GM18517 (cell line): ENCODE data around the gene RETREG2.
"Not testable (repeated sequence)": the region's sequence is repeated elsewhere in the genome, so short reads cannot be mapped to it uniquely, and the experiment has no call there.

Experiments
- ATAC-seq: cut with Tn5 transposase; IDR thresholded peaks from one replicate; pipeline ENCODE4 v1.9.1; 2021; ENCODE audit warnings: mild to moderate bottlenecking, moderate library complexity; ENCODE audit not compliant: unreplicated experiment

RETREG2 gene

DNA sequence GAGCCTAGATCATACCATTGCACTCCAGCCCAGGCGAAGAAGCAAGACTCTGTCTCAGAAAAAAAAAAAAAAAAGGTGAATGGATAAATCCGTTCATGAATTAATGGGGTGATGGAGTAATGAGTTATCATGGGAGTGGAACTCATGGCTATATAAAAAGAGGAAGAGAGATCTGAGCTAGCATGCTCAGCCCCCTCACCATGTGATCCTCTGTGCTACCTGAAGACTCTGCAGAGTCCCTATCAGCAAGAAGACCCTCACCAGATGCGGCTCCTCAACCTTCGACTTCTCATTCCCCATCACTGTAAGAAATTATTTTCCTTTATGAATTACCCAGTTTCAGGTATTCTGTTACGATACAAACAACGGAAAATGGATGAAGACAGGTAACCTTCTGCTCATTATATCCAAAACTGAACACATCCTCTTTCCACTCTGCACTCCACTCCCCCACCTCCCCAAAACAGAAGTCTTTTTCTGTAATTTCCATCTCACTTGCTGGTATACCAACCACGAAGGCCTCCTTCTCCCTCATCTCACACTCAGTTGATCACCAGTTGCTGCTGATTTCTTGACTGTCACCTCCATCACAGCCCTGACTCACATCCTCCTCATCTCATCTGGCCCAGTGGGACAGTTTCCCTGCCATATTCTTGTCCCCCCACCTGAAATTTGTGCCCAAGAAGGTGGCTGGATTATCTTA lies 8.8 kb downstream of the RETREG2 start:
- no peak for ATAC-seq

- ATAC-seq = no peak
Measured at GRCh38 chr2:219197388-219197787, 19.3 kb downstream of the RETREG2 start.

GRCh38 chr2:219198974-219199373 lies 20.9 kb downstream of the RETREG2 start:
- no peak for ATAC-seq

DNA sequence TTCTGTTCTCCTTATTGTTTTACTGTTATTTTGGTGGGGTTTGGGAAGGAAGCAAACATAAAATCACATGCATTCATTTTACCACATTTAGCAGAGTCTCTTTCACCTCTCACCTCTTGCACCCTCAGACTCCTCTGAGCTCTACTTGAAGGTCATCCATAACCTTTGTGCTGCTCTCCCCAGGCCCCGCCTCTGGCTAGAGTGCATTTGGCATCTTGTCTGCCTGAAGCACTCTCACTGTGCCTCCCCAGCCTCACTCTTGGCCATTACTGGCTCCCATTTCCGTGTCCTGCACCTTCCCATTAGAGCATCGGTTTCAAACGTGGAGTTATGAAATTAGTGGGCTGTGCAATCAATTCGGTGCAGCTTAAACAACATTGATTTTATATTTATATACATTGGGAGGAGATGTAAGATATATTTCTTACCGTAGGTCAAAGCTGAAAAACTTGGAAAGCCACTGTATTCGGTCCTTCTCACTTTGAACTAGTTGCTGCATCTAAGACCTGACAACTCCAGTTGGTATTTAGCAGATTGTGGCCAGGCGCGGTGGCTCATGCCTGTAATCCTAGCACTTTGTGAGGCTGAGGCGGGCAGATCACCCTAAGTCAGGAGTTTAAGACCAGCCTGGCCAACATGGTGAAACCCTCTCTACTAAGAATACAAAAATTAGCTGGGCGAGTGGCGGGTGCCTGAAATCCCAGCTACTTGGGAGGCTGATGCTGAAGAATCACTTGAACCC lies 21.6 kb downstream of the RETREG2 start:
- ATAC-seq = no peak

GRCh38 chr2:219200502-219201326 lies 22.6 kb downstream of the RETREG2 start:
- not testable (repeated sequence) for ATAC-seq

- ATAC-seq = not testable (repeated sequence)
Measured at GRCh38 chr2:219201331-219201730, 23.3 kb downstream of the RETREG2 start.

DNA sequence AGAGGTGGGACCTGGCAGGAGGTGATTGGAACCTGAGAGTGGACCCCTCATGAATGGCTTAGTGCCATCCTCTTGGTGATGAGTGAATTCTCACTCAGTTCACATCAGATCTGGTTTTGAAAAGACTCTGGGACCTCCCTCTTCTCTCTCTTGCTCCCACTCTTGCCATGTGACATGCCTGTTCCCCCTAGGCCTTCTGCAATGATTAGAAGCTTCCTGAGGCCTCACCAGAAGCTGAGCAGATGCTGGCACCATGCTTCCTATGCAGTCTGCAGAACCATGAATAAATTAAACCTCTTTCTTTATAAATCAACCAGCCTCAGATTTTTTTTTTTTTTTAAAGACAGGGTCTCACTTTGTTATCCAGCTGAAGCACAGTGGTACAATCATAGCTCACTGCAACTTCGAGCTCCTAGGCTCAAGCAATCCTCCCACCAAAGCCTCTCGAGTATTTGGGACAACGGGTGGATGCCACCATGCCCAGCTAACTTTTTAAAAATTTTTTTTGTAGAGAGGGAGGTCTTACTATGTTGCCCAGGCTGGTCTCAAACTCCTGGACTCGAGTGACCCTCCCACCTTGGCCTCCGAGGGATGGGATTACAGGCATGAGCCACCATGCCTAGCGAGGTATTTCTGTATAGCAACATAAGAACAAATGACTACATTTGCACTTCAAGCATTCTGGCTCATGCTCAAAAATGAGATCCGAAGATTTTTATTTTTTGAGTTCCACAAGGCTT lies 26.5 kb downstream of the RETREG2 start:
- no peak for ATAC-seq

- no peak for ATAC-seq
Measured at GRCh38 chr2:219205165-219205538, 27.1 kb downstream of the RETREG2 start.

GRCh38 chr2:219205981-219206327 lies 27.9 kb downstream of the RETREG2 start:
- ATAC-seq = no peak

GRCh38 chr2:219206328-219207133 lies 28.5 kb downstream of the RETREG2 start, which contains the start of gene ZFAND2B:
TSS of gene ZFAND2B (plus strand) at chr2:219206782. CDS start at chr2:219206988, 206 bp downstream.
- peak; percentile 89 for ATAC-seq

DNA sequence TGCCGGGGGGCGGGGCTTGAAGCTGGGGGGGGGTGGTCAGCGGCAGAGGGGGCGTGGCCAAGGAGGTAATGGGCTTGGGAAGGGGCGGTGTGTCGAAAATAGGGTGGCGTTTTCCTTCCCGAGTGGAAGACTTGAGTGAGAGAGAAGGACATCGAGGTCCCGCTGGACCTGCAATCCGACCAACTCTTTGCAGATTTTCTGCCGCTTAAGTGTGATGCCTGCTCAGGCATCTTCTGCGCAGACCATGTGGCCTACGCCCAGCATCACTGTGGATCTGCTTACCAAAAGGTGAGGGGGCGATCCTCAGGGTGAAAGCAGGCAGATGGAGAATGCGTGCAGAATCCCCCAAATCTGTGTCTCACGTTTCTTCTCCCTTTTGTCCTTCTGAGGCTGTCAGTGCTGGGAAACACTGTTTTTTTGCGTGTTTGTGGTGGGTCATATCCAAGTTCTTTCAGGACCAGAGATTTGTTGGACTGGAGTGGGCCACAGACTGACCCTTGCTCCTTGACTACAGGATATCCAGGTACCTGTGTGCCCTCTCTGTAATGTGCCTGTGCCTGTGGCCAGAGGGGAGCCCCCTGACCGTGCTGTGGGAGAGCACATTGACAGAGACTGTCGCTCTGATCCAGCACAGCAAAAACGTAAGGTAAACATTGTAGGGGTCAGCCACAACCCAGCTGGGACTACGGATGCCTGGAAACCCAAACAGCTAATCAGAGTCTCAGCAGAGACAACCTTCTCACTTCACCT lies 29.2 kb downstream of the RETREG2 start:
- no peak for ATAC-seq

GRCh38 chr2:219207884-219208740 lies 30.0 kb downstream of the RETREG2 start:
- ATAC-seq = no peak

DNA sequence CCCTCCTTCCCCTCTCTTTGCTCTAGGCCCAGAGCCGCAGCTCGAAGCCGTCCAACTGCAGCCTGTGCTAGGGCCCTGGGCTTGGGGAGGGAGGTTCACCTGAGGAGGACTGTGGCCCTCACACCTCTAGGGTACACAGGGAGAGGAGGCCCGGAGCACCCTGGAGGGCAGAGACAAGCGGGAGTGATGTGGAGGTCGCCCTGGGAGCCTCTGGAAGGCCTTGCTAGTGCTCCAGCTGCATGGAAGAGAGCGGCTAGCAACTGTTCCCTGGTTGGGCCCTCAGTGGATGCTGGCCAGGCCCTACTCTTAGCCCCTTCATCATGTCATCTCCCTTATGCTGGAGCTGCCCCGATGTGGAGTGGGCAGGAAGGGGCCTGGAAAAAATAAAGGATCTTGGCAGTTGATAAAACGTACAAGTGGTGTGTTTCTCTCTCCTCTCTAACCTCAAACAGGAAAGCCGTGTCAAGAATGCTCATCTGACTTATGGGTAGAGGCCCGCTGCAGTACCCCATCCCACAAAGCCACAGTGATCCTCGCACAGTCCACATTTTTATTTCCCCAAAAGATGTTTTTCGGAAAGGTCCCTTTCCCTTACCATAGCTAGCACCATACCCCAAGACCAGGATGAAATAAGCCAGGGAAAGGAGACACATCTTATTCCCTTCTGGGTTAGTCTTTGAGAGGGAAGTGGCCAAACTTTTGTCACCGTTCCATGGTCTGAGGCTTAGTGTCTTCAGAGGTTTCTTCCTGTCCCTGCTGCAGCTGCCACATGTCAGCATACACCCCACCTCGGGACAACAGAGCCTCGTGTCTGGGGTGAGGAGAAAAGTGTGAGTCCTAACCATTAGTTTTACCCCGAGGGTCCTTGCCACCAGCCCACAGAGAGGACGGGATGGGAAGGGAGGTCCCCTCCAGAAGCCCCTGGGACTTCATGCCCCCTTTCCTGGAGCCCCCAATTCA lies 31.4 kb downstream of the RETREG2 start:
- ATAC-seq = no peak

GRCh38 chr2:219210196-219210885 lies 32.3 kb downstream of the RETREG2 start:
- no peak for ATAC-seq

- ATAC-seq = no peak
Measured at GRCh38 chr2:219210886-219211362, 32.8 kb downstream of the RETREG2 start.

DNA sequence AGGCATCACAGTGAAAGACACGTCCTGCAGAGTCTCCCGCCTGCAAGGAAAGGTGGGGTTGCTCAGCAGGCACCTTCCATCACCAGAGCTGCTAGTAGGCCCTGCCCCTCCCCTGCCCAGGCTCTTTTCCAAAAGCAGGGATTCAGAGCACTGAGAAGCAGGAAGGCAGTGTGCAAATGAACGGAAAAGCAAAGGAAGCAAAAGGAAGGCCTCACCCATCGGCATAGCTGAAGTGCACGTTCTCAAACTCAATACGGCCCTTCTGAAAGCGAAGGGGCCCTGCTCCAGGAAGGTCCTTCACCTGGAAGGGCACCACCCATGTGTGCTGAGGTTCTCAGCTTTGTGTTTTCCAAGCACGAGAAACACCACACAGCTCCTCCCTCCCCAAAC lies 34.9 kb downstream of the RETREG2 start:
- no peak for ATAC-seq
